ENCODE measurements around the gene PIGK. TPM values are rescaled to one million over a fixed set of nuclear protein-coding genes. Genes with fewer than 3 reads are reported as not detected.

PIGK gene
- total and polyA plus RNA-seq, 3 donors from 2014 or later = 11.4 to 20.7 (median 17.4) TPM

DNA sequence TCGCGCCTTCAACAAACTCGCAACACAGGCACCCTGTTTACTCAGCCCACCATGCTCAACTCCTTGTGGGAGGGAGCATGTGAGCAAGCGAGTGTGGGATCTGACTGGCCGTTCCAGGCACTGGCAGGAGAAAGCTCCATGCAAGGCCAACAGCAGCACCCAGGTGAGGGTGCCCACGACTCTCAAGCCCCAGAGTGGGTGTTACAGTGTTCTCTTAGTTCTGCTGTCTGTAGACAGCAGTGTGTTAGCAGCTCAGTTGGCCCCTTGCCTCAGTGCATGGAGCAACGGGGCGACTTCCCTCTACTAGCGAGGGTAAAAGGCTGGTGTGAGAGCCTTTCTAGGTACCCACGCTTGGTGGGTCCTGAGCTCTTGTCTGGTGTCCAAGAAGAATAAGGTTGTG is 114.6 kb downstream of the PIGK start:
- intact Hi-C loops (cut with DNase I; ENCODE audit: low total_unique reads) = no loop called here
- Histone ChIP-seq H3K9me3 (no peaks in the 10 kb centered on the region), H3K36me3 (ENCODE audit: low read depth, missing control alignments) (no peaks in the 10 kb centered on the region), H3K4me3 (no peak overlapping the region), H3K27ac (no peak overlapping the region), H3K27me3 (no peaks in the 10 kb centered on the region), H3K4me1 (no peaks in the 10 kb centered on the region)
- TF ChIP-seq, protein P1, sequence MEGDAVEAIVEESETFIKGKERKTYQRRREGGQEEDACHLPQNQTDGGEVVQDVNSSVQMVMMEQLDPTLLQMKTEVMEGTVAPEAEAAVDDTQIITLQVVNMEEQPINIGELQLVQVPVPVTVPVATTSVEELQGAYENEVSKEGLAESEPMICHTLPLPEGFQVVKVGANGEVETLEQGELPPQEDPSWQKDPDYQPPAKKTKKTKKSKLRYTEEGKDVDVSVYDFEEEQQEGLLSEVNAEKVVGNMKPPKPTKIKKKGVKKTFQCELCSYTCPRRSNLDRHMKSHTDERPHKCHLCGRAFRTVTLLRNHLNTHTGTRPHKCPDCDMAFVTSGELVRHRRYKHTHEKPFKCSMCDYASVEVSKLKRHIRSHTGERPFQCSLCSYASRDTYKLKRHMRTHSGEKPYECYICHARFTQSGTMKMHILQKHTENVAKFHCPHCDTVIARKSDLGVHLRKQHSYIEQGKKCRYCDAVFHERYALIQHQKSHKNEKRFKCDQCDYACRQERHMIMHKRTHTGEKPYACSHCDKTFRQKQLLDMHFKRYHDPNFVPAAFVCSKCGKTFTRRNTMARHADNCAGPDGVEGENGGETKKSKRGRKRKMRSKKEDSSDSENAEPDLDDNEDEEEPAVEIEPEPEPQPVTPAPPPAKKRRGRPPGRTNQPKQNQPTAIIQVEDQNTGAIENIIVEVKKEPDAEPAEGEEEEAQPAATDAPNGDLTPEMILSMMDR (IDR thresholded peaks at IDR 0.05) = no peak
- TF ChIP-seq POLR2A (IDR thresholded peaks at IDR 0.05) = no peak
- 95% methylated on average over 10 of the region's 10 CpGs for WGBS, 2 donors
- DNase-seq = no peak

DNA sequence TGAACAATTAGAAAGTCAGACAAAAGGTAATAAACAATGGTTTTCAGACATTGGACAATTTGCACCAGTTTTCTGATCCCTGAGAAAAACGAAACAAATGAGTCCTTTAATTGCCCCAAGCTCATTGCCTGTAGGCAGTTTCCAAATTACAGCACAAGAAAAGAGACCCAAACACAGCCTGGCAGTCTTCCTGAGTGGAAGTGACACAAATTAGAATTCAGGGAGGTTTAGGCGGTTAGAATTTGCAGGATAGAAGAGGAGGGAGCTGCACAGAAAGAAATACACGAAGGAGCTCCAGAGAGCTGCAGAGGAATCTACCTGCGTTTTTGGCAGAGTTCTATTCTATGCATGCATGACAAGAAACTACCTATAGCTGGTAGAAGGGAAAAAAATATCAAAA is 115.7 kb downstream of the PIGK start:
- H3K9me3 ChIP-seq = no peaks in the 10 kb centered on the region
- TF ChIP-seq POLR2A (IDR thresholded peaks at IDR 0.05) = no peak
- TF ChIP-seq, protein P1 (IDR thresholded peaks at IDR 0.05) = no peak
- no peaks in the 10 kb centered on the region for H3K27me3 ChIP-seq
- 74 to 89% methylated on average over 4 of the region's 4 CpGs for WGBS, 2 donors
- no peak overlapping the region for H3K27ac ChIP-seq
- intact Hi-C loops (cut with DNase I; ENCODE audit: low total_unique reads) = no loop called here
- DNase-seq = no peak
- H3K36me3 ChIP-seq (ENCODE audit: low read depth, missing control alignments) = no peaks in the 10 kb centered on the region
- no peaks in the 10 kb centered on the region for H3K4me1 ChIP-seq
- H3K4me3 ChIP-seq = no peak overlapping the region

DNA sequence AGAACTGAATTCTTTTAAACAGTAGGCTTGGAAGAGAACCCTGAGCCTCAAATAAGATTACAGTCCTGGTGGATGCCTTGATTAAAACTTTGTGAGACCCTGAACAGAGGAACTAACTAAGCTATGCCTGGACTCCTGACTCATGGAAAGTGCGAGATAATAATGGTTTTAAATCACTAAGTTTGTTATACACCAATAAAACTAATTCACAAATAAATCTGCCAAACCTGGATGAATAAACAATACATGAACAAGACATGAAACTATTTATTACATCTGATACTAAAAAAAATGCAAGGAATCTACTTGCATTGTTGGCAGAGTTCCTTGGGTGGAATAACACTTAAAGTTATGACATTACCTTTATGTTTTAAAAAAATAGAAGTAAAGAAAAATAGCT is 118.4 kb downstream of the PIGK start:
- Histone ChIP-seq H3K27me3 (no peaks in the 10 kb centered on the region), H3K27ac (no peak overlapping the region), H3K9me3 (no peaks in the 10 kb centered on the region), H3K36me3 (ENCODE audit: low read depth, missing control alignments) (no peaks in the 10 kb centered on the region), H3K4me1 (no peaks in the 10 kb centered on the region), H3K4me3 (no peak overlapping the region)
- intact Hi-C loops (cut with DNase I; ENCODE audit: low total_unique reads) = no loop called here
- no peak for TF ChIP-seq POLR2A (IDR thresholded peaks at IDR 0.05)
- TF ChIP-seq, protein P1 (IDR thresholded peaks at IDR 0.05) = no peak
- 71 to 79% methylated on average over 1 of the region's 1 CpG for WGBS, 2 donors
- no peak for DNase-seq

DNA sequence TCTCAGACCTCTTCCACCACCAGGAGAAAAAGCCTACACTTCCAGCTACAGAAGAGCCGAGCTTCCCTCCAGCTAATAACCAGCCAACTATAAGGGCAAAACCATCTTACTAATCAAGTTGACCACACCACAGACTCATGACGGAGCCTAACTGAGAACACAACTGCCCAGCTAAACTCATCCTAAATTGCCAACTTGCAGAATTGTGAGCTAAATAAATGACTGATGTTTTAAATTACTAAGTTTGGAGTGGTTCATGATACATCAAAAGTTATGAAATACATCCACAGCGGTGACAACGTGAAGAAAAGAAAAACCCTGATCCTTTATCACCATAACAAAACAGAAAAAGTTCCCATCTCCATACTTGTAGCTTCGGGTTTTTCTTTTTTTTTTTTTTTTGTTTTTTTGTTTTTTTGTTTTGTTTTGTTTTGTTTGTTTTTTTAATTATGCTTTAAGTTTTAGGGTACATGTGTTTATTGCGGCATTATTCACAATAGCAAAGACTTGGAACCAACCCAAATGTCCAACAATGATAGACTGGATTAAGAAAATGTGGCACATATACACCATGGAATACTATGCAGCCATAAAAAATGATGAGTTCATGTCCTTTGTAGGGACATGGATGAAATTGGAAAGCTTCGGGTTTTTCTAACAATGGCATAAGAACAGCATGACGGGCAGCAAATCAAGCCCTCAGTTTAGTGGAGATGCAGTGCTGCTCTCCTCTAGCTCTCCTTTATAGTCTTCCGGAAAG is 122.6 kb downstream of the PIGK start:
- WGBS, 2 donors = 86 to 87% methylated on average over 9 of the region's 9 CpGs
- no peak for TF ChIP-seq POLR2A (IDR thresholded peaks at IDR 0.05)
- TF ChIP-seq, protein P1 (IDR thresholded peaks at IDR 0.05) = no peak
- intact Hi-C loops (cut with DNase I; ENCODE audit: low total_unique reads) = no loop called here

DNA sequence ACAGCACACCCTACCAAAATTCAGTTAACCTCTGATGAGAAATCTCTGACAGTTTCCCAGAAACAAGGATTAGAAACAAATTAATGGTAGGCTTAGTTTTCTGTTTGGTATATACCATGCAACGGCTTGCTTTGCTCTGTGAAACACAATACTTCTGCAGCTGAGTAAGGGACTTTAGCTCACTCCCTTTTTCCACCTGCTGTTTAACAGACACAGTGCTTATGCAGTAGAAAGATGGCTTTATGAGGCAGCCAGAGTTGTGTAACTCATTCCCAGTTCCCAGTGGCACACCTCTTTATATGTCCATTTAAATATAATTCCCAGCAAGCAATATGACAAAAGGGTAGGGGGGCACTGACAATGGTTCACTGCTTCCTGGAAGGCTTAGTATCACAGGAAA is 124.0 kb downstream of the PIGK start:
- DNase-seq = no peak
- H3K27ac ChIP-seq = no peak overlapping the region
- no peaks in the 10 kb centered on the region for H3K36me3 ChIP-seq (ENCODE audit: low read depth, missing control alignments)
- 74 to 80% methylated on average over 1 of the region's 1 CpG for WGBS, 2 donors
- no peak overlapping the region for H3K4me3 ChIP-seq
- TF ChIP-seq, protein P1 (IDR thresholded peaks at IDR 0.05) = no peak
- H3K27me3 ChIP-seq = no peaks in the 10 kb centered on the region
- no peaks in the 10 kb centered on the region for H3K4me1 ChIP-seq
- no peaks in the 10 kb centered on the region for H3K9me3 ChIP-seq
- intact Hi-C loops (cut with DNase I; ENCODE audit: low total_unique reads) = no loop called here

More for the DNA sequence above, 122.6 kb downstream of the PIGK start:
- no peak overlapping the region for H3K4me3 ChIP-seq
- no peaks in the 10 kb centered on the region for H3K27me3 ChIP-seq
- H3K36me3 ChIP-seq (ENCODE audit: low read depth, missing control alignments) = no peaks in the 10 kb centered on the region
- H3K9me3 ChIP-seq = no peaks in the 10 kb centered on the region
- no peak for DNase-seq
- no peak overlapping the region for H3K27ac ChIP-seq
- H3K4me1 ChIP-seq = no peaks in the 10 kb centered on the region
